ENCODE measurements around the gene ABCC8. TPM values are rescaled to one million over a fixed set of nuclear protein-coding genes. Genes with fewer than 3 reads are reported as not detected.

ABCC8 gene
- total RNA-seq, 6 experiments from 2014 or later, result 1.3 to 1.5 TPM; not detected in 4

GRCh38 chr11:17402486-17402885, 74.2 kb downstream of the ABCC8 start:
- TF ChIP-seq POLR2A (IDR thresholded peaks at IDR 0.05) (no peak), CTCF (IDR thresholded peaks at IDR 0.05) (no peak)
- intact Hi-C loops (cut with DNase I), result no loop called here
- 64% methylated on average over 3 of the region's 8 CpGs for WGBS (ENCODE audit: insufficient coverage, low coverage, low lambda C conversion rate, missing lambda C conversion rate)
- H3K27ac ChIP-seq, result no peak overlapping the region
- peak in 1 of 3 donors; percentile 7 for DNase-seq
- H3K36me3 ChIP-seq, result no peaks in the 10 kb centered on the region
- H3K4me1 ChIP-seq, result peaks cover 0 to 20% (median 7%) of the 10 kb centered on the region in 4 donors
- H3K9me3 ChIP-seq, result no peaks in the 10 kb centered on the region
- no peak overlapping the region for H3K4me3 ChIP-seq
- H3K27me3 ChIP-seq, result no peaks in the 10 kb centered on the region
- no peak for ATAC-seq

GRCh38 chr11:17401841-17402240, 74.8 kb downstream of the ABCC8 start:
- Histone ChIP-seq H3K9me3 (no peaks in the 10 kb centered on the region), H3K4me3 (no peak overlapping the region), H3K27ac (no peak overlapping the region), H3K4me1 (peaks cover 0 to 17% (median 7%) of the 10 kb centered on the region in 4 donors), H3K36me3 (no peaks in the 10 kb centered on the region), H3K27me3 (no peaks in the 10 kb centered on the region)
- intact Hi-C loops (cut with DNase I), result no loop called here
- TF ChIP-seq CTCF (IDR thresholded peaks at IDR 0.05) (no peak), POLR2A (IDR thresholded peaks at IDR 0.05) (no peak)
- WGBS (ENCODE audit: insufficient coverage, low coverage, low lambda C conversion rate, missing lambda C conversion rate), result 62% methylated on average over 6 of the region's 8 CpGs
- no peak for DNase-seq
- ATAC-seq, result no peak

GRCh38 chr11:17401316-17401715, 75.3 kb downstream of the ABCC8 start:
- Histone ChIP-seq H3K36me3 (no peaks in the 10 kb centered on the region), H3K27ac (no peak overlapping the region), H3K4me3 (no peak overlapping the region), H3K9me3 (no peaks in the 10 kb centered on the region), H3K4me1 (peaks cover 0 to 12% (median 6%) of the 10 kb centered on the region in 4 donors), H3K27me3 (no peaks in the 10 kb centered on the region)
- no peak for ATAC-seq
- TF ChIP-seq CTCF (IDR thresholded peaks at IDR 0.05) (no peak), POLR2A (IDR thresholded peaks at IDR 0.05) (no peak)
- 83% methylated on average over 1 of the region's 2 CpGs for WGBS (ENCODE audit: insufficient coverage, low coverage, low lambda C conversion rate, missing lambda C conversion rate)
- peak in 1 of 3 donors; percentile 4 for DNase-seq
- intact Hi-C loops (cut with DNase I), result no loop called here

GRCh38 chr11:17400048-17400775, 76.4 kb downstream of the ABCC8 start:
- intact Hi-C loops (cut with DNase I), result no loop called here
- Histone ChIP-seq H3K4me1 (peaks cover 0 to 3% (median 1%) of the 10 kb centered on the region in 4 donors), H3K27ac (no peak overlapping the region), H3K27me3 (no peaks in the 10 kb centered on the region), H3K4me3 (no peak overlapping the region), H3K9me3 (no peaks in the 10 kb centered on the region), H3K36me3 (no peaks in the 10 kb centered on the region)
- peak in 1 of 4 donors; percentile 37 for ATAC-seq
- WGBS (ENCODE audit: insufficient coverage, low coverage, low lambda C conversion rate, missing lambda C conversion rate), result 71% methylated on average over 14 of the region's 19 CpGs
- no peak for TF ChIP-seq POLR2A (IDR thresholded peaks at IDR 0.05)
- TF ChIP-seq CTCF (IDR thresholded peaks at IDR 0.05), result no peak
- DNase-seq, result peak in 1 of 3 donors; percentile 14

All from right lobe of liver (tissue), 6 donors.